GM21737 (cell line): Measurements from ENCODE around the gene TOP1.

Source experiments
- ATAC-seq: cut with Tn5 transposase; IDR thresholded peaks from one replicate; pipeline ENCODE4 v1.9.1; 2021; ENCODE audit warnings: mild to moderate bottlenecking, moderate library complexity; ENCODE audit not compliant: unreplicated experiment

Gene TOP1

DNA sequence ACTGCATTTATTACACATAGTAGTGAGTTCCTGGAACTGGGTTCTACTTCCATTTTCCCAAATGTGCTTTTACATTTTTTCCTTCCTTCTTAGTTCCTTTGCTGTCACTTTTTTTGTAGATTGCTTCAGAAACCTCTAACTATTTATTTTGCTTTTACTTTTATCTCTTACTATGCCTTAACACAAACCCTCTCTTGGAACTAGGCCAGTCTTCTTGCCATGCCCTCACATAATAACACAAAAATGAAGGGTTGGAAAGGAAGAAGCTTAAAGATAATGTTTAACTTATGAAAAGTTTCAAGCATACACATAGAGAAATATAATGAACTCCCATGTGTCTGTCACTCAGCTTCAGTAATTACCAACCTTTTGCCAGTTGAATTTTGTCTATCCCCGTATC is 27.1 kb downstream of the TOP1 start:
- ATAC-seq: no peak

DNA sequence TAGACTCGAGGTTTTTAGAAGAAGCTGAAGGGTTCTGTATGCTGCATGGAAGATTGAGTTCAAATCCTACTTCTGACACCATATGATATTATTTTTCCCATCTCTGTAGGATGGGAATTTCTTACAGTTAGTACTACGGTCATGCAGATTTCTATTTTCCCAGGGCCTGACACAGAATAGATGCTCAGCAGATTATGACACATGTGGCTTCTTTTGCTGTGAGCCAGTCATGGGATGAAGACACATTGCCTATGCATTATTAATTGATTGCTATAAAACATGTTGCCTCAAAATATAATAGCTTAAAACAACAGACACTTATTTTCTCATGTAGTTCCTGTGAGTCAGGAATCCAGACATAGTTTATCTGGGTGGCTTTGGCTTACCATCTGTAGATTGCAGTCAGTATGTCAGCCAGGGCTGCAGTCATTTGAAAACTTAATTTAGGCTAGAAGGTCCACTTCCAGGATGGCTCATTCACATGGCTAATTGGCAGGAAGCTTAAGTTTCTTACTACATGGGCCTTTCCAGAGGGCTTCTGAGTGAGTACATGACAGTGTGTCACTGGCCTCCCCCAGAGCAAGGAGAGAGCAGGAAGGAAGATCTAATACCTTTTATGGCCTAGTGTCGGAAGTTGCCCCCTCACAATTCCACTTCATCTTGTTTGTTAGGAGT is 29.5 kb downstream of the TOP1 start:
- ATAC-seq: no peak

DNA sequence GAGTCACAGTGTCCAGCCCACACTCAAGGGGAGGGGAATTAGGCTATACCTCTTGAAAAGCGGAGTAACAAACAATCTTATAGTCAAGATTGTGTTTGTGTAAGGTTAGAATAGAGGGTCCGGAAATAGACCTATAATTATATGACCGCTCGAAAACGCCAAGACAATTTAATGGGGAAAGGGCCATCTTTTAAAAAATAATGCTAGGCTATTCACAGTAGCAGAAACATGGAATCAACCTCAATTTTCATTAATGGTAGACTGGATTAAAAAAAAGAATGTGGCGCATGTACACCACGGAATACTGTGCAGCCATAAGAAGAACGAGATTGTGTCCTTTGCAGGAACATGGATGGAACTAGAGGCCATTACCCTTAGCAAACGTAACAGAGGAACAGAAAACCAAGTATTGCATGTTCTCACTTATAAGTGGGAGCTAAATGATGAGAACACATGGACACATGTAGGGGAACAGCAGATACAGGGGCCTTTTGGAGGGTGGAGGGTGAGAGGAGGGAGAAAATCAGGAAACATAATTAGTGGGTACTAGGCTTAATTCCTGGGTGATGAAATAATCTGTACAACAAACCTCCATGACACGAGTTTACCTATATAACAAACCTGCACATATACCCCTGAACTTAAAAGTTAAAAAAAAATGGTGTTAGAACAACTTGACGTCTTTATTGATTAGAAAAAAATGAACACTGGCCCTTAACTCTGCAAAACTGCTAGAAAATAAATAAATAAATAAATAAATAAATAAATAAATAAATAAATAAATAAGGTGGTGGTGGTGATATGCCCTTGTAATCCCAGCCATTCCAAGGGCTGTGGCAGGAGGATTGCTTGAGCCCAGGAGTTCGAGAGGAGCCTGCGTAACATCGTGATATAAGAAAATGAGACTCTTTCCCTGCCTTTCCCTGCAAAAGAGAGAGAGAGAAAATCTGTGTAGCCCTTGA is 30.3 kb downstream of the TOP1 start:
- no peak for ATAC-seq

DNA sequence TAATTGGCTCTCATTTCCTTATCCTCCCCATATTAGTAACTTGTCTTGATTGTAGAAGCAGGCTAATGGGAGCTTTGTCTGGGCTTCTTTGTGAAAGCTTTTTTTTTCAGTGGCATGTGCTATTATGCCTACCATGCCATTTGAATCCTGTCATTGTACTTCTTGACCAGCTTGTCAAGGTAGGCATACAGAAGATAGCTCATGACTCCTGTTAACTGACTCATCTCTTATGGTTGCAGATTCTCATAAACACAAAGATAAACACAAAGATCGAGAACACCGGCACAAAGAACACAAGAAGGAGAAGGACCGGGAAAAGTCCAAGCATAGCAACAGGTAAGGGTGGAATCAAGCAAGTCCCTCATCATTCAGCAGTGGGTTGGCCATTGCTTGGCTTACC is 32.5 kb downstream of the TOP1 start:
- no peak for ATAC-seq

DNA sequence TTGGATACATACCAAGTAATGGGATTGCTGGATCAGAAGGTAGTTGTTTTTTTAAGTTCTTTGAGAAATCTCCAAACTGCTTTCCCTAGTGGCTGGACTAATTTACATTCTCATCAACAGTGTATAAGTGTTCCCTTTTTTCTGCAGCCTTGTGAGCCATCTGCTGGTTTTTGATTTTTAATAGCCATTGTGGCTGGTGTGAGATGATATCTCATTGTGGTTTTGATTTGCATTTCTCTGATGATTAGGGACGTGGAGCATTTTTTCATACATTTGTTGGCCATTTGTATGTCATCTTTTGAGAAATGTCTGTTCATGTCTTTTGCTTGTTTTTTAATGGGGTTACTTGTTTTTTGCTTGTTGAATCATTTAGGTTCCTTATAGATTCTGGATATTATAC is 34.8 kb downstream of the TOP1 start:
- ATAC-seq: no peak

DNA sequence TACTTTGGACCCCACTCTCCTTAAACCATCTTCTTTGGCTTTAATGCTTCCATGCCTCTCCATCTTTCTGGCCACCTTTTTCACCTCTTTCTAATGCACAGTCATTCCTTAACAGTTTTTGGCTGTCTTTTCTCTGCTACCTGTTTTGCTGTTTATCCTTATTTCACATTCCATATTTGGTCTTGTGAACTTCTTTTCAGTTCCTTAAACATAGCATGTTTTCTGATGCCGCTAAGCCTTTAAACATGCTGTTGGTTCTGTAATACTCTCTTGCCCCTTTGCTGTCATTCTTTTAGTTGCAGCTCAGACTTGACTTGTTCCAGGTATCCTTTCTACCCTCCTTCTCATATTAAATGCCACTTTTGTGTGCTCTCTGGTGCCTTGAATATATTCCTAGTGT is 35.8 kb downstream of the TOP1 start:
- no peak for ATAC-seq

DNA sequence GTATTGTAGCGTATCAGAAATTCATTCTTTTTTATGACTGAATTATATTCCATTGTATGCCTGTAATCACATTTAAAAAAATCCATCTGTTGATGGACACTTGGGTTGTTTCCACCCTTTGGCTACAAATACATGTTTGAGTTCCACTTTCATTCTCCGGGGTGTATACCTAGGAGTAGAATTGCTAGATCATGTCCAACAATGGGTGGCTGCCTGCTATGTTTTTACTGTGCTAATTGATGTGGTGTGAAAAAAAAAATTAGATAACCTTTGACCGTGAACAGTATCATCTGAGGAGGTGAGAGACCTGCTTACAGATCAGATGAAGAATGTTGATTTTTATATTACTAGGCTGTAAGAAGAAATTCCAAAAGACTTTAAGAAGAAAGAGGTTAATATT is 37.1 kb downstream of the TOP1 start:
- no peak for ATAC-seq

DNA sequence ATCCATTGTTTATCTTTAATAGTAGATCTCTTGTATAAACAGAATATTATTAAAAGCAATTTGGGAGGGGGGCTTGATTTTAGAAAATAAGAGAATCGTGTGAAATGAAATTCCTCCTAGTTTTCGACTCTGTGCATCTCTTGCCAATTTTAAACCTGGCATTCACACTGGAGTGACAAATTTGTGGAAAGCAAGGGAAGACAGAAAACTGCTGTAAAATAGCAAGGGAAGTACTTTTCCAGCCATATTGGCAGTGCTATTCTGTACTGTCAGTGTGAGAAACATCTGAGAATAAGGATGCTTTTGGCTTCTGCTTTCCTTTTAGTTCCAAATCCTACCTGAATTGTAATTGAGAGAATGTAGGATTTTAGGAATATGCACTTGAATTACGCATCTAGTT is 40.2 kb downstream of the TOP1 start:
- ATAC-seq: no peak

DNA sequence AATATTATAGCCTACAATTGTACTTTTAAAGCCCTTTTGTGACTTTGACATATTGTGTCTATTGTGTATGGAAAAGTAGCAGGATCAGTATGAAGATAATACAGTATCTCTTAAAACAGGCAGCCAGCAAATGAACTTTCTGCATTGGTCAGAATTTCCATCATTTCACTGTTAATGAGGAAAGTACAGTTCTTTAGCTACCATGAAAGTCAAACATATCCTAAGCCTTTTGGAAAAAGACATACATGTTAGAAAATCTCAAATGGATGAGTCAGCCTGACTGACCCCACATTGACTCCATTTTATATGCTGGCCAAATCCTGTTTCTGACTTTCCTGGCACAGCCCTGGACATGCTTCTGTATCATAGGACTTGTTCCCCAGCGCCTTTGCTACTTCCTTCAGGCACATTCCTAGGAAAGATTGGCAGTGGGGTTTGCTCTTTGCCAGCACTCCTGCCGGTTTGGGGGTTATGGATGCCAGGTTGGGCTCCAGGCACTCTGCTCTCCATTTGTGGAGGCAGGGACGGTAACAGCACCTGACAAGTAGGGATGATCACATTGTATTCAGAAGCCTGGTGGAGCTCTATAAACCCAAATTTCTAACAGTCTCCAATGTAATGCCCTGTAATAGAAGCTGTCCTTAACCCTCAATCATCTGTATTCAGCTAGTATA is 43.7 kb downstream of the TOP1 start:
- ATAC-seq: no peak

DNA sequence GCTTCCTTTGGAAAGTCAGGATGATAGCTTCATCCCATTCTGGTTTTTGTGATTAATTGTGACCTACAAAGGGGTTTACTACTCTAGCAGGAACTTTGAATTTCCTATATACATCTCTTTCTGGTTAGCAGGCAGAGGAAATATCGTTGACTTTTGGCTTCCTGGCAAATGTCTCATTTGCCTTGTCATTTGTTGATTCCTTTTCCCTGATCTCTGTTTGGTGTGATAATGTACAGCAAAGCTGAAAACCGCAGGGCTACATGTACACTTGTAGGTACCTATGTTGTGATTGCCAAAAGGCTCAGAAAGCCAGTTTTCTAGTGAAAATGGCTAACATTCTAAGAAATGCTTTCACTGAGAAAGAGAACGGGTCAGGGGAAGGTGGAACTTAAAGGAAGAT is 44.3 kb downstream of the TOP1 start:
- no peak for ATAC-seq

DNA sequence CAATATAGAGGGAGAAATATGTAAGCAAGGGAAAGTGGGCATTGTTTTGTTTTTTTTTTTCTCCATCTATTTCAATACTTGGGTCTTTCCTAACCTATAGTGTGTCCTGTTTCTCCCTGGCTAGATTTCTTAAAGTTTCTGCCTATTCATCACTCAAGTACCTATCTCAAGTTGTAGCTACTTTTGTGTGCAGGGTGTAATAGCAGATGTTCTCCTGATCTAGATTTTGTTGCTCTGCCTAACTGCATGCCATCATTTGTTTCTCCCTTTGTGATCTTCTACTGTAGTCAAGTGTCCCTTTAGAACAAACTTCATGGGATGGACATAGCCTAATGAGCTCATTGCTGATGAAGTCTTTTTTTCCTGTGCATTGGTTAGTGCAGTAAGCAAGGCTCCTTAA is 45.8 kb downstream of the TOP1 start:
- no peak for ATAC-seq

DNA sequence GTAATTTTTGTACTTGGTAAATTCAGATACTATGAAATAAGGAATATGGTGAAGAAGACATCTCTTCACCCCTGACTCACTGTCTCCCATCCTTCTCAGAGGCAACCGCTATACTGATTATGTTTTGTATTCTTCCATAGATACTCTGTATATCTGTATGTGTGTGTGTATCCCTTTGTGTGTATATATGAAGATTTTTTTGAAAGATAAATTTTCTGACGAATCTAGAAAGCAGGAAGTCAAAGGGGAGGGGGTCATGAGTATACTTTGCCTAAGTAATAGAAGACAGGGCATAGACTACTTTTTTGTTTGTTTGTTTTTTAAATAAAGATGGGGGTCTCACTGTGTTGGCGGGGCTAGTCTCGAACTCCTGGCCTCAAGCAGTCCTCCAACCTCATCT is 48.2 kb downstream of the TOP1 start:
- ATAC-seq: no peak

DNA sequence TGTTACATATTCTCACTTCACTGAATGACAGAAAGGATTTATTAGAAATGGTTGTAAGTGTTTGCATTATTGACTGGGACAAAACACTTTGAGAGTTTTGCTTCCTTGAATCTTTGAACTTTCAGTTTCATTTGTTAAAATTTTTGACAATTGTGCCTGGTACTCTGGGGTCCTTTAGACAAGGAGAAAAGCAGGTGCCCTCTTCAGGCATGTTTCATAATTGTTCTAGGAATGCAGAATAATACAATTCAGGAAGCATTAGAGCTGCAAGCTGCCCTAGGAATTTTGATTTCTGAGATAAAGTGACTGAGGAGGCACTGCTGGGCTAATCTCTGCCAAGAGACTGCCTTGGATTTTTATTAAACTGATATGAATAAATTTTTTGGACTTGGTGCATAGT is 49.7 kb downstream of the TOP1 start:
- no peak for ATAC-seq

DNA sequence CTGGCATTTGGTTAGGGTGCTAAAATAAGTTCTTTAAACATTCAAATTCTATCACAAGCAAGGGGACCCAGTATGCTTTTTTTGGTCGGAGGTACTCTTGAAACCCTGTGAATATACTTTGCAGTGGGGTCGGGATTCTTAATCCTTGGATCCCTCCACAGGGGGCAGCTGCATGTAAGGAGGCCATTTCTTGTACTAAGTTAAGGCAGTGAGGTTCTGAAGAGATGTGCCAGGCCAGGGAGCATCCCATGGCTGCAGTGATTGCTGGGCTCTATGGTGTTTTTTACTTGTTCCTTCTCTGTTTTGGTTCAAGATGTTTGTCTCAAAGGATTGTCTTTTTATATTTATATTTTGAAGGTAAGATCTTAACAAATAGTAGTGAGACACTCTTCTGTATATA is 50.4 kb downstream of the TOP1 start:
- no peak for ATAC-seq

DNA sequence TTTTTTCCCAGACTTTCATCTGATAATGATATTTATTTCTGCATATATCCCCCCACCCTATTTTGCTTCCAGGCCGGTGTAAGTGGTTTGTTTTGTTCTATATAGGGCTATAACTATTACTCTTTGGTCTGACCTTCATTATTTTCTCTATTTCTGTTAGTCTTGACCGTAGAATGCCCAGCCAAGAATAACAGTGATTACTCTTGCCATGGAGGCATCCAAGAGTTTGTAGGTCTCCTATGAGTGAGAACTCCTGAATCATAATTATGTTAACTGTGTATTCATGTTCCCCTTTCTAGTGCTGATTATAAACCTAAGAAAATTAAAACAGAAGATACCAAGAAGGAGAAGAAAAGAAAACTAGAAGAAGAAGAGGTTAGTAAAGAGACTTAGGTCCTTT is 52.2 kb downstream of the TOP1 start:
- no peak for ATAC-seq

DNA sequence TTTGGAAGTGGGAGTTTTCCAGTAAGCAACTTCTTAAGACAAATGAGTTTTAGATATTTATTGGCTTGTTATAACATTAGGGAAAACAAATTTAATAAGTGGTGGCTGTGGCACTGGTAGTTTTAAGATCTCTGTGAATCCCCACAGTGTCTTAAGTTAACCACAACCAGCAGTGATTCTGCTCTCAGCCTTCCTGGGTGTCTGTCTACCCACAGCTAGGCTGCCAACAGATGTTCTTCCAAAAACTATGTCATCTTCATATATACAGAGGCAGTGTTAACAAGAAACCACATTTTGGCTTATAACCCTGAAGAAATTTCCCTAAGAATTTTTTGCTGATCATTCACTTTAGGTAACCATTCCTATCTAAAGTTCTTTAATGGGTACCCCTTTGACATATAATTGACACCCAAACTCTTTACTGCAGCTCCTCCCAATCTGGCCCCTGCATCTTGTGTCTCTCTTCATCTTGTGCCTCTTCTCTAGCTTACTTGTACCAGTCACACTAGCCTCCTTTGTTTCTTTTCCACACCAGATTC is 52.7 kb downstream of the TOP1 start:
- ATAC-seq: no peak

DNA sequence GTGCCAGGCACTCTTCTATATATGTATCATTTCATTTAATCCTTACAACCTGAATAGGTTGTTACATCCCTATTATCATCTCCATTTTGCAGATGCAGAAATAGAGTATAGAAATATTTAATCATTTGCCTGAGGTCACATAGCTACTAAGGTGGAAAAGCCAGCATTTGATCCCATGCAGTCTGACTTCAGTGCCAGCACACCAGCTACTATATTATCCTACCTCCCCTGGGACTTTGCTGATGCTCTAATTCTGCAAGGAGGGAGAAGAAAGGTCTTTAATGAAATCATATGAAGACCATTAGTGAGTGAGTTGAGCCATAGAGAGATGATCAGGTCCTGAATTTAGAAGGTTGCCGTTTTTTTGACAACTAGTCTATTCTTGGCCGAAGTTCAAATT is 53.7 kb downstream of the TOP1 start:
- ATAC-seq: no peak

DNA sequence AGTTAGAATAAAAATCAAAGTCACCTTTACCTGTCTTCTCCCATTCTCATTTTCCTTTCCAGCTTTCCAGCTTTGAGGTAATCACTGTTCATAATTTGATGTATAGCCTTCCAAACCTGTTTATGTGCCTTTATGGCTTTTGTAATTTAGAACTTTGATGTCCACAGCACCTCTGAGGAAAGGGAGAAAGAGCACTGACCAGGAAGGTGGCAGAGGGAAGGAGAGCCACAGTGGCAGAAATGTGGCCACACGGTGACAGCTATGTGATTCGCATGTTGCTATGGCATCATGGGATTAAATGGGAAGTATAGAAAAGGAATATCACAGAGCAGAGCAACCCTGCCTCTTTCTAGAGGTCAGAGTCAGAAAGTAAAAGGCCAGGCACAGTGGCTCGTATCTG is 57.0 kb downstream of the TOP1 start:
- no peak for ATAC-seq

DNA sequence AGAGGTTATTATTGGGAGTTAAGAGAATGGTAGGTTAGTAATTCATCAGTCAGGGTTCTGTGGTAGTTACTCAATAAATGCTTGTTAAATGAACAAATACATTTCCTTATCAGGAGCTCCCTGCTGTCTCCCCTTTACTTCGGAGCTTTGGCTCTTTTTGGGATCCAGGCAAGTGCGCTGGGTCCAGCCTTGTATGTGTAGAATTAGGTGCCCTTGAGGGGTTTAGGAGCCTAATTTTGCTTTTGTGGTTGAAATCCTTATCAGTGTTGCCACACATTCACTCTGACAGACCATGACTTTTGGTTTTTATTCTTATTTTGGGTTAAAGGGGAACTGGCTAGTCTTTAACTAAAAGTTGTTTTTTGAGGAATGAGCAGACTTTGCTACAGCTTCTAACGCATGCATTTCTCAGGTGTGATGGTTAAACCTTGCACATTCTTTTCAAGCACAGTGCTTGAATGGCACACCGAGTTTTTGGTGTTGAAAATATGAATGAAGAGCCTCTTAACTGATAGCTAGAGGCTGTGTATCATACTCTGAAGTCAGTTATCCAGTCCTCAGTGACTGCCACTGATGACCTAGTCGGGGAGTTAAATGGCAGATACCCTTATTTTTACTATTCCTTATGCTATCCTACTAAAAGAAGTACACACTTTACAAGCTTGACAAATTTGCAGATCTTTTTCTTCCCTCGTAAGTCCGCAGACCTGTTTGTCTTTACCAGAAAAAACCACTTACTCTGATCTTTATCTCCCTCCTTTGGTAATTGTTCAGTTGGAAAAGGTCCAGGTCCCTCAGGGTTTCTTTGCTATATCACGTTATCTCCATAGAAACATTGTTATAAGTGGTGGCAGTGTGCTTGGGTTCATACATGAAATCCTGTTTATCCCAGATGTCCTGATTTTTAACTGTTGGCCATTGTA is 58.0 kb downstream of the TOP1 start:
- ATAC-seq: no peak

DNA sequence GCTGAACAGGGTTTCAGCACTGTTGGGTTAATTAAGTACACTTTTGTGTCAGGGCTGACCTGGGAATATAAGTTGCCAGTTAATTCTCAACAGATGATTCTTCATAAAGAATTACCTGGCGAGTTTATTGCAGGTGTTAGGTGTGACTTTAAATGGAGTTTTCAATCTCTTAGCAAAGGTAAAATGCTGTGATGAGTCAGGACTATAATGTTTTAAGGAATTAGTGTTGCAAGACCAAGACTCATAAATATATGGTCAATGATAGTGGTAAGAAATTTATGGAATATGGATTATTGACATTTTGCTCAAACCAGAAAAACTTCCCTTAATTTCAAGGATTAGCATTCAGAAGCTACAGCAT is 58.7 kb downstream of the TOP1 start:
- no peak for ATAC-seq

DNA sequence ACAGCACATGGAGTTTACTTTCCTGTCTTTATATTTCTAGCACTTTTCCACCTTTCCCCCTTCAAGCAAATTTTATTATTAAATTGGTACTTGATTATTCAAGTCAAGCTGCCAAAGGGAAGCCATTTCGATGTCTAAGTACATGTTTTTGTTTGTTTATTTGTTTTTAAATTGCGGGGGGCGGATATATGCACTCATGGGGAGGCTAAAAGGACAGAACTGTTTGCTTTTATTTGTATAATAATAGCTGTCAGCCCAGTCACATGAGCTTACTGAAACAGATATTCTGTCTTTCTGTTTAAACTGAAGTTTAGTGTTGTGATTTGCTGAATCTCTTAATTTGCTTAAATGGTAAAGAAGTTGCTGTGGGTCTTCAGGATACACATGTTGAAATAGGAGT is 59.2 kb downstream of the TOP1 start:
- no peak for ATAC-seq
